ENCODE results near the gene CA12.
"Not testable (repeated sequence)": the region's sequence is repeated elsewhere in the genome, so short reads cannot be mapped to it uniquely, and the experiment has no call there.

CA12 gene

DNA sequence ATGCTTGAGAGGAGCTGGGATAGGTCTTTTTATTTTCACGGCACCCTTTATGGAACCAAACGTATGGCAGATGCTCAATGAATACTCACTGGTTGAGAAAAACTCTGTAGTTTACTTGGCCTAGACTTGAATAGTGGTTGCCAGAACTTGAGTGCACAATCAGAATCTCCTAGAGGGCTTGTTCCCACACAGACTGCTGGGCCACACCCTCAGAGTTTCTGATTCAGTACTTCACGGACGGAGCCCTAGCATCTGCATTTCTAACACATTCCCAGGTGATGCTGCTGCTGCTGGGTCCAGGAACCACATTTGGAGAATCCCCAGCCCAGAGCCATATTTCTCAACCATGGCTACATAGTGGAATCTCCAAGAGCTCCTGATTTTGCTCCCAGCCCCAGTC, 24.6 kb downstream of the CA12 start:
- no peak for DNase-seq

- DNase-seq: no peak
Observed at GRCh38 chr15:63354821-63355650, 26.6 kb downstream of the CA12 start.

GRCh38 chr15:63353887-63354286, 27.8 kb downstream of the CA12 start:
- no peak for DNase-seq

GRCh38 chr15:63353261-63353660, 28.4 kb downstream of the CA12 start:
- no peak for DNase-seq

GRCh38 chr15:63352808-63353207, 28.8 kb downstream of the CA12 start:
- DNase-seq: no peak

GRCh38 chr15:63351170-63351569, 30.5 kb downstream of the CA12 start:
- no peak for DNase-seq

DNA sequence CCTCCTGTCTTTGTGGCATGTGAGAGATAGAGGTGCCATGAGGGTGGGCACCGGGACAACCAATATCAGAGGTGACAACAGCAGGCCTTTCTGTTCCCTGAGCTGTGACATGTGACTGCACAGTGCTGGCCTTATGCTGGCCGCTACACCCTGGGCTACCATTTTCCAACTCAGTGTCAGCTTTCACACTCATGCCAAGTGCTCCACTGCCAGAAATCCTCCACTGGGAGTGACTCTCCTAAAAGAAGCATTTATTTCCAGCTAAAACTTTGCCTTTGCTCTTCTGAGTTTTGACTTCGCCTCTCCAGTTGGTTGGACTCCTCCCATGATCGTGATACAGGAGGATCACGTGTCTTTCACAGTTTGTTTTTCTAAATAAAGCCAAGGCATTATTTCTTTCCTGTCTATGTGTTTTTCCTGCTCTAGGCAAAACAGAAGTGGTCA, 31.4 kb downstream of the CA12 start:
- DNase-seq: no peak

DNA sequence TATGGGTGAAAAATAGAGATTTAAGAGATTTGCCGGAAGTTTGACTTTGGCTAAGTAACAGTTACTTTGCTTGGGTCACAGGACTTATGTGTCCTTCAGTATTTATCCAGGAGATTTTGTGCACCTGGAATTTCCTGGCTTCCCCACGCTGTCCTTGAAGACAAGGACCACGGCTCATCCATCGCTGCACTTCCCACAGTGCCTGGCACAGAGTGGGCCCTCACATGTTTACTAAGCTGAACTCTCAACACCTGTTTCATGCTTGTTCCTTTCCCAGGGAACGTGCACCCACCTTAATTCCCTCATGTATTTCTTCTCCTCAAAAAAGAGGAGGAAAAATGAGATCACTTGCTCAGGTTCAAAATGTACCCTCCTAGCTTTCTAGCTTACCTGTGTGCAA, 32.0 kb downstream of the CA12 start:
- DNase-seq: no peak

DNA sequence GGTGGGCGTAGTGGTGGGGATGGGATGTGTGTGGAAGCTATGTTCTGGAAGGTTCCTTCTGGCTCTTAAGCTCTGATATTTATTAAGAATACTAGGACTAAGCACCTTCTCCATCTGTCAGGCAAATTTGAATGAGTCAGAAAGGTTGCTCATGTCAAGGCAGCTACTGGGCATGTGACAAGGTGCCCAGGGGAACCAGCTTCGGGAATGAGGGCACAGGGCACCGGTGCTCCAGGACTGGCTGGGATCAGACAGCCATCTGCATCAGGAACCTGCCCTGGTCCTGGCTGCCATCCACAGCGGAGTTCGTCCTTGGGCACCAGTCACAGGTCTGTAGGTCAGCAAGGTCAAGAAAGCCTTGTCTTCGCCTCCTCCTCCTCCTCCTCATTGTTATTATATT, 32.5 kb downstream of the CA12 start:
- no peak for DNase-seq

DNA sequence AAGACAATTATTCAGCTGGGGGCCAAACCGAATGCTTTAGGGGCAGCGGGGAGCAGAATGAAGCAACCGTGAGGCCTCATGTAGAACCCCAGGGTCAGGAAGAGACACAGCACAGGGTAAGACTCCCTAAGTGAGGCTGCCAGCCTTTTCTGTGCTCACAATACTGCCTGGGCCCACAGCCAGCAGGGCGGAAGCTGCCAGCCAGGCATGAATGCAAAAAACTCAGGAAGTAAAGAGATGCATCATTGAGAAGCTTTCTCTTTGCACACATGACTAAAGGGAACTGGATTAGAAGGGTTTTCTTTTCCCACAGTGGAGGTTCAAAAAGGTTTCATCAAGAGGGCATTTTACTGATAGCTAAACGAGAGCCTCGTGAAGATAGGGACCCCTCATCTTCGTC, 33.3 kb downstream of the CA12 start:
- DNase-seq: no peak

- no peak for DNase-seq
Observed at GRCh38 chr15:63347074-63347857, 34.4 kb downstream of the CA12 start.

DNA sequence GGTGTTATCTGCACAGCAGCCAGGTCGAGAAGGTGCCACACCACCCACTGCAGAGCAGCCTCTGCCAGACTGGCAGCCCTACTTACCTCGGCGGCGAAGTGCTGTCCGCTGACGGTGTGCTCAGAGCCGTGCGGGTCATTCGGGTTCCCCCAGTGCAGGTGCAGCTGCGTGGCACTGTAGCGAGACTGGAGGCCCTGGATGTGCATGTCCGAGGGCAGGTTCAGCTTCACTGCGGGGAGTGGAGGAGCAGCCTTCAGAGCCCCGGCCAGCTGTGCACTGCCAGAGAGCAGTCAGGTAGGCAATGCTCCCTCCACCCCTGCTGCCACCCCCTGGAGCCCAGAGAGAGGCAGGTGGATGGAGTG, 36.3 kb downstream of the CA12 start:
- DNase-seq: no peak

- DNase-seq: no peak
Observed at GRCh38 chr15:63344731-63345390, 36.8 kb downstream of the CA12 start.

- not testable (repeated sequence) for DNase-seq
Observed at GRCh38 chr15:63342996-63343562, 38.6 kb downstream of the CA12 start.

DNA sequence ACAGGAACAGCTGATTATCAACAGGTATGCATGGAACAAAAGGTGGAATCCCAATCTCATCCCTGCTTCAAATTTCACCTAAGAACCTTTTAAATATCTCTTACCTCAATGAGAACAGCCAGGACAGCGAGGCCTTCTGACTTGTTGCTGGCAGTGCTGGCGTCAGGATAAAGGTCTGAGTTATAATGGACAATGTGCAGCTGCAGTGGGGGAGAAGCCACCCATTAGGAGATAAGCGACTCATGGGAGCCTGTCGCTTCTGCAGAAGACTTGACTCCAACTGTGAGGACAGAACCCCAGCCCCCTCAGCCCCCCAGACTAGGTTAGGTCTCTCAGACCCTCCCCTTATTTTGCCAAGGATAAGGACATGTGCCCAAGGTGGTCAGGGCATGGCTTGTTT, 39.7 kb downstream of the CA12 start:
- DNase-seq: no peak

DNA sequence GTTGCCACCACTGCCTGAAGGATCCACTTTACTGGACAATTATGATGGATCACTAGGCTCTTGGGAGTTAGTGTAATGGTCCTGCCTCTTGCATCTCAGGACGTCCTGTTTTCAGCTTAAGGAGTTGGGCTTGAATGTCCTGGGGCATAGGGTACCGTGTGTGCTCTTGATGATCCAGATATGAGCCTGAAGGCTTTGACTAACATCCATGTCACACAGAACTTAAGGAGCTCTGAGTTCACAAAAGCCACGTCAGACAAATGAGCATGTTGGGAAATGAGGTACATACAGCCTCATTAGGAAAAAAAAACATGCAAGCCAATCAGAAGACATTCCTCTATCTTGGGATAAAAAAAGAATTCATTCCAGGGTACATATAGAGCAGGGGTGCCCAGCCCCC, 40.8 kb downstream of the CA12 start:
- no peak for DNase-seq

DNA sequence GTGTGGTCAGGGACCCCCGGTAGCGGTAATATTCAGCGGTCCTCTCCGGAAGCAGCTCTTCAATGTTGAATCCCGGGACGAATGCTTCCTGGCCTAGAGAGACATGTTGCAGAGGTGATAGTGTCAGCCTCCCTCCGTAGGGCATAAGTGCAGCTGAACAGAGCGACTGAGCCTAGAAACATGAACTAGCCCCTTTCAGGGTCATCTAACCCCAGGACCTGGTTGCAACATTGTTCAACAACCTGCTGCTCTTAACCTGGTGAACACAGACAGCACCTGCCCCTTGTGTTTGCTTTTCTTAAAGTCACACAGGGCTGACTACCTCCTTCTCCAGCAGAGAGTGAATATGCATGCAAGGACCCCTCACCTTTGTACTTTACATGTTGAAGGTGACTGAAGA, 41.3 kb downstream of the CA12 start:
- DNase-seq: no peak

DNA sequence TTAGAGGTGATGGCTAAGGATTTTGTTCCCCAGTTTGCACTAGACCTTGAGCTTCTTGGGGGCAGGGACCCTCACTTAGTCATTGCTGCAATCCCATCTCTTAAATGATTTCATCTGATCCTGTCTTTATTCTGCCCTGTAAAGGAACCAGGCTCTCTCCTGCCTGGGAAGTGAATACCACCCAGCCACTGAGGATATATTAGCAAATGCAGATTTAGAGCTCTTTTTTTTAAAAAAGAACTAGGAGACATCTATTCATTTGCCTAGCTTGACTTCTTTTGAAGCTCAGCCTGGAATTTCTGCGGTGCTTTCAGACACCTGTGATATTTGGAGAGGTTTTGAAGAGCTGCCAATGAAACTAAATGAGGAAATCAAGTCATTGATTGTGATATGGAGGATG, 41.8 kb downstream of the CA12 start:
- DNase-seq: no peak

DNA sequence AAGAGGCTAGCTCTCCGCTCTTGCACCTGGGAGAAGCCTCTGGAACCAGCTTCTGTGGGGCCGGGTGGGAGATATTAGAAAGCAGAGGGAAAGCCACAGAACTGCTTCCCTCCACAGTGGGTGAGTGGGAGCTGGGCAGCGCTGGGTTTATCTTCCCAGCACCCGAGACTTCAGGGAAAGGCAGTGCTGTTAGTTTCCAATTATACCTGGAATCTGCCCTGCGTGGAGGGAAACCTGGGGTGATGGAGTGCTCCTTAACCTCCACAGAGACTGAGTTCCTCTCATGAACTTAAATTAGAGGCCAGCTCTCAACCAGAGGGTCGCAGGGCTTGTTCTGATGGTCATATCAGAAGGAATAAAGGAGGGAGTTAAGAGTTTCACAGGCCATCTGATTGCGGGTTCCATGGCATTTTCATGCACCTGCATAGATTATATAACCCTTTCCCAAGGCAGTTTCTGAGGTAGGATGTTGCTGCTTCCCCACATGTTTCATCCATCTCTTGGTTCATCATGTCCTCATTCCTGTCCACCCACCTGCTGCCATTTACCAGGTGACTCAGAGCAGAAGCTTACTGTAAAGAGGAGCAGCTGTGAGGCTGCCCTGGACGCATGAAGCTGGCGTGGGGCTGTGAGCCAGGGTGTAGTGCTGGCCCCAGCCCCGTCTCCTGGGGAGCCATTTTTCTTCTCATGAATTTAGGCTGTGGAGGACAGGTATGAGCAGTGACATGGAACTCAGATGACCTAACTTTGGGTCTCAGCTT, 42.5 kb downstream of the CA12 start:
- no peak for DNase-seq

- no peak for DNase-seq
Observed at GRCh38 chr15:63338170-63338569, 43.5 kb downstream of the CA12 start.

DNA sequence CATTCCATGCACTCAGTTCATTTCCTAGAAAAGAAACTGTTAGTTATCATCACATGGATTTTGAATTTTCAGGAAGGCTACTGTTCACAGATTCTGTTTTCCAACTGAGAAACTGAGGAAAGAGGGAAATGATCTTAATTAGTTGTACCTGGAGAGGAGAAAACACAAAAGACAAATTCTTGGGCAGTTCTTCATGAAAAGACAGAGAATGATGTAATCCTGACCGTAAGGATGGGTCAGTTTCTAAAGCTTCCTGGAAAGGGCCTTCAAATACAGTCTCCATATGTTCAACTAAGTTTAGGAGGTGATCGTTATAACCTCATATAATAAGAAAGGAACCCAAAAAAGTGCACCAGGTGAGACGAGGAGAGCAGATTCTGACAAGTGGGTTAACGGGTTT, 44.6 kb downstream of the CA12 start:
- DNase-seq: no peak

- DNase-seq: no peak
Observed at GRCh38 chr15:63335543-63336240, 46.0 kb downstream of the CA12 start.
